H1 (cell line): Measurements from ENCODE around the gene ARHGAP15. TPM values are rescaled to one million over a fixed set of nuclear protein-coding genes. Genes with fewer than 3 reads are reported as not detected.

Experiments used
- CTCF ChIA-PET: fragments of 300-600 bp; sonication (Branson Sonifier 250); formaldehyde crosslinking; loops from one replicate; lab custom pipeline; 2021; ENCODE audit not compliant: partially characterized antibody; lab: Charles Lee
- POLR2A ChIA-PET: fragments of 300-600 bp; sonication (Branson Sonifier 250); formaldehyde crosslinking; loops from one replicate; lab custom pipeline; 2021; ENCODE audit warnings: inconsistent platforms; ENCODE audit not compliant: partially characterized antibody; lab: Charles Lee
- DNase-seq, 2 experiments: peaks; one replicate each; pipeline versions ENCODE4 v3.0.0 to v3.0.0-alpha.2; 2010 to 2022; ENCODE audit warnings: low spot score in 2 of 2, low read depth in 1 of 2, mixed read lengths in 1 of 2
- FAIRE-seq: peaks from 2 replicates; lab custom pipeline; 2011; peaks lifted over from hg19 to GRCh38; lab: Jason Lieb, UNC
- H2AFZ ChIP-seq: 2 replicates; pipeline ENCODE4 v1.8.1; 2012; ENCODE audit warnings: low read length, inconsistent platforms
- H2AK5ac ChIP-seq: 2 replicates; pipeline ENCODE4 v1.6.1; 2013; ENCODE audit warnings: low read depth, low read length
- H2BK120ac ChIP-seq: replicated peaks from 2 replicates; pipeline ENCODE3; 2013; ENCODE audit warnings: low read depth, low read length, inconsistent platforms
- H2BK12ac ChIP-seq: 2 replicates; pipeline ENCODE4 v1.6.1; 2013; ENCODE audit warnings: low read depth, low read length
- H2BK15ac ChIP-seq: 2 replicates; pipeline ENCODE4 v1.6.1; 2013; ENCODE audit warnings: low read length
- H2BK20ac ChIP-seq: 2 replicates; pipeline ENCODE4 v1.6.1; 2013; ENCODE audit warnings: low read length
- H2BK5ac ChIP-seq: 2 replicates; pipeline ENCODE4 v1.6.1; 2013; ENCODE audit warnings: low read depth, low read length
- H3K14ac ChIP-seq: 2 replicates; pipeline ENCODE4 v1.6.1; 2013; ENCODE audit warnings: inconsistent platforms; ENCODE audit not compliant: insufficient read length
- H3K18ac ChIP-seq: 2 replicates; pipeline ENCODE4 v1.6.1; 2013; ENCODE audit warnings: low read length; ENCODE audit errors: extremely low read depth
- H3K23ac ChIP-seq: 2 replicates; pipeline ENCODE4 v1.6.1; 2013; ENCODE audit warnings: inconsistent platforms; ENCODE audit not compliant: insufficient read length
- H3K23me2 ChIP-seq: 2 replicates; pipeline ENCODE4 v1.6.1; 2013; ENCODE audit warnings: low read depth, low read length
- H3K27ac ChIP-seq: 2 replicates; pipeline ENCODE4 v1.6.1; 2011; ENCODE audit warnings: low read depth, low read length, inconsistent platforms
- H3K27me3 ChIP-seq, 4 experiments: replicated peaks in 1 of 4; 1 replicate in 1 of 4; 2 replicates in 3 of 4; pipeline versions ENCODE4 v1.6.1 to v1.8.1; 2011 to 2013; ENCODE audit warnings: low read length in 3 of 4, mild to moderate bottlenecking in 3 of 4, inconsistent platforms in 2 of 4, mixed read lengths in 2 of 4, moderate library complexity in 1 of 4; ENCODE audit not compliant: control insufficient read depth in 3 of 4, insufficient read depth in 3 of 4; ENCODE audit errors: extremely low read depth in 1 of 4
- H3K36me3 ChIP-seq, 4 experiments: 2 replicates each; pipeline versions ENCODE4 v1.6.1 to v1.8.1; 2011 to 2013; ENCODE audit warnings: mild to moderate bottlenecking in 4 of 4, low read length in 3 of 4, moderate library complexity in 2 of 4, control low read depth in 1 of 4, inconsistent platforms in 1 of 4; ENCODE audit not compliant: insufficient read depth in 4 of 4, control insufficient read depth in 2 of 4
- H3K4ac ChIP-seq: replicated peaks from 2 replicates; pipeline ENCODE3; 2013; ENCODE audit warnings: low read length, low read depth, mixed read lengths, inconsistent platforms; ENCODE audit not compliant: insufficient read length
- H3K4me1 ChIP-seq, 4 experiments: replicated peaks in 1 of 4; 1 replicate in 1 of 4; 2 replicates in 3 of 4; pipeline versions ENCODE4 v1.6.1 to v1.8.1; 2011 to 2013; ENCODE audit warnings: low read length in 3 of 4, inconsistent platforms in 2 of 4, mixed read lengths in 1 of 4; ENCODE audit not compliant: insufficient read depth in 4 of 4, control insufficient read depth in 3 of 4
- H3K4me2 ChIP-seq, 2 experiments: 2 replicates each; pipeline versions ENCODE4 v1.6.1 to v1.8.1; 2011 to 2013; ENCODE audit warnings: low read depth in 2 of 2, low read length in 2 of 2, control low read depth in 1 of 2, inconsistent platforms in 1 of 2, mild to moderate bottlenecking in 1 of 2; ENCODE audit not compliant: insufficient read depth in 1 of 2
- H3K4me3 ChIP-seq, 4 experiments: fragments of 200-600, 300-600 bp in 1 of 4; sonication (generic), shearing (Covaris generic), sonication (Bioruptor Twin) in 1 of 4; 2 replicates each; pipeline versions ENCODE4 v1.5.1 to v1.8.1; 2011 to 2016; ENCODE audit warnings: low read length in 4 of 4, low read depth in 3 of 4, control low read depth in 2 of 4, inconsistent platforms in 2 of 4, mild to moderate bottlenecking in 2 of 4, mixed read lengths in 1 of 4, moderate library complexity in 1 of 4; ENCODE audit not compliant: insufficient read depth in 2 of 4; ENCODE audit errors: extremely low read depth in 1 of 4
- H3K56ac ChIP-seq: replicated peaks from 2 replicates; pipeline ENCODE3; 2013; ENCODE audit warnings: low read depth, mild to moderate bottlenecking, mixed read lengths, low read length, inconsistent platforms; ENCODE audit not compliant: insufficient read length
- H3K79me1 ChIP-seq: 2 replicates; pipeline ENCODE4 v1.6.1; 2013; ENCODE audit warnings: low read depth, low read length, control low read depth
- H3K79me2 ChIP-seq, 2 experiments: 2 replicates each; pipeline versions ENCODE4 v1.6.1 to v1.8.1; 2012 to 2013; ENCODE audit warnings: low read length in 2 of 2, mild to moderate bottlenecking in 2 of 2, inconsistent platforms in 1 of 2; ENCODE audit not compliant: insufficient read depth in 2 of 2, control insufficient read depth in 1 of 2
- H3K9ac ChIP-seq, 4 experiments: replicated peaks in 1 of 4; 1 replicate in 1 of 4; 2 replicates in 3 of 4; pipeline versions ENCODE4 v1.6.1 to v1.8.1; 2011 to 2013; ENCODE audit warnings: low read depth in 3 of 4, low read length in 3 of 4, control low read depth in 2 of 4, mild to moderate bottlenecking in 2 of 4, moderate library complexity in 2 of 4, inconsistent platforms in 1 of 4; ENCODE audit errors: extremely low read depth in 1 of 4
- H3K9me3 ChIP-seq, 2 experiments: 2 replicates each; pipeline versions ENCODE4 v1.6.1 to v1.8.1; 2012 to 2013; ENCODE audit warnings: mild to moderate bottlenecking in 2 of 2, moderate library complexity in 2 of 2, control low read depth in 1 of 2, inconsistent platforms in 1 of 2, low read depth in 1 of 2, low read length in 1 of 2, mixed read lengths in 1 of 2; ENCODE audit not compliant: insufficient read depth in 2 of 2
- H4K20me1 ChIP-seq, 2 experiments: replicated peaks in 1 of 2; 2 replicates each; pipeline versions ENCODE3 to v1.8.1; 2011 to 2013; ENCODE audit warnings: inconsistent platforms in 2 of 2, low read length in 2 of 2, mild to moderate bottlenecking in 1 of 2; ENCODE audit not compliant: insufficient read depth in 2 of 2, control insufficient read depth in 1 of 2
- H4K5ac ChIP-seq: 2 replicates; pipeline ENCODE4 v1.6.1; 2013; ENCODE audit warnings: low read length, low read depth, mixed read lengths, inconsistent platforms; ENCODE audit not compliant: insufficient read length
- H4K8ac ChIP-seq: 2 replicates; pipeline ENCODE4 v1.8.0; 2013; ENCODE audit warnings: mild to moderate bottlenecking, moderate library complexity, low read length, inconsistent platforms; ENCODE audit not compliant: insufficient read depth; ENCODE audit errors: extremely low read depth
- H4K91ac ChIP-seq: replicated peaks from 2 replicates; pipeline ENCODE3; 2013; ENCODE audit warnings: low read length, mixed read lengths, inconsistent platforms; ENCODE audit not compliant: insufficient read length
- BCL11A ChIP-seq, 2 experiments: IDR thresholded peaks; one replicate each; pipeline ENCODE4 v1.6.1; 2011; ENCODE audit warnings: low read depth in 2 of 2, low read length in 2 of 2, mild to moderate bottlenecking in 2 of 2
- CHD1 ChIP-seq: IDR thresholded peaks from 2 replicates; pipeline ENCODE4 v1.6.1; 2012; ENCODE audit warnings: low read depth, low read length, improper control_type of control experiment
- CREB1 ChIP-seq: IDR thresholded peaks from 2 replicates; pipeline ENCODE4 v1.6.1; 2012; ENCODE audit warnings: inconsistent platforms
- POLR2AphosphoS5 ChIP-seq: IDR thresholded peaks from 2 replicates; pipeline ENCODE4 v1.6.1; 2011; ENCODE audit warnings: low read depth, low read length
- RFX5 ChIP-seq: IDR thresholded peaks from 2 replicates; pipeline ENCODE4 v1.6.1; 2011; ENCODE audit warnings: low read depth, low read length, improper control_type of control experiment, borderline replicate concordance
- YY1 ChIP-seq: IDR thresholded peaks from 2 replicates; pipeline ENCODE4 v1.6.1; 2011; ENCODE audit warnings: low read depth, mild to moderate bottlenecking, low read length
- WGBS, 2 experiments: shearing (Covaris generic) in 1 of 2; methylation state at CpG; one replicate each; pipeline versions ENCODE4 v1.1.6 to v1.1.7; 2013 to 2015; ENCODE audit warnings: low lambda C conversion rate in 2 of 2, mixed read lengths in 2 of 2, inconsistent platforms in 1 of 2, low coverage in 1 of 2, missing lambda C conversion rate in 1 of 2; ENCODE audit not compliant: insufficient replicate concordance in 2 of 2, insufficient coverage in 1 of 2, insufficient read length in 1 of 2; ENCODE audit errors: extremely low coverage in 1 of 2, missing lambda C conversion rate in 1 of 2; 5-methylcytosine and 5-hydroxymethylcytosine counted together
- polyA plus RNA-seq, 7 experiments: library from polyadenylated mRNA; depleted of rRNA in 3 of 7; stranded (reverse) in 5 of 7; unstranded in 2 of 7; fragments of >200 nt in 5 of 7; fragments of 200-250 nt in 2 of 7; gene quantifications; 1 replicate in 5 of 7; 2 replicates in 1 of 7; 4 replicates in 1 of 7; pipeline versions ENCODE4 v1.2.1 to v1.2.3, GENCODE V29; 2011 to 2013; ENCODE audit warnings: missing spikeins in 2 of 7, mixed read lengths in 2 of 7
- total RNA-seq: library from RNA; stranded (reverse); fragmentation: NEBNext Ultra II Directional; extraction: Animal tissue kit (Norgen Biotek cat#: 25700); gene quantifications from 2 replicates; pipeline ENCODE4 v1.2.1, GENCODE V29; 2021

Gene ARHGAP15
- total and polyA plus RNA-seq, 2 of the 8 experiments (the other 6 are each of a cell fraction or from before 2014, with no cell fraction given), result not detected

- Histone ChIP-seq H4K8ac (no peak overlapping the region), H3K27me3 (no peaks in the 10 kb centered on the region), H3K79me1 (no peaks in the 10 kb centered on the region), H4K20me1 (no peaks in the 10 kb centered on the region), H3K18ac (no peak overlapping the region), H4K5ac (no peak overlapping the region), H2AFZ (no peak overlapping the region), H3K79me2 (no peaks in the 10 kb centered on the region), H3K9me3 (no peaks in the 10 kb centered on the region; a peak in 1 of 4 replicates), H3K4me1 (no peaks in the 10 kb centered on the region), H3K23ac (no peak overlapping the region), H3K4me3 (no peak overlapping the region), H4K91ac (no peak overlapping the region), H3K9ac (no peak overlapping the region), H2BK12ac (no peak overlapping the region), H3K4ac (no peak overlapping the region), H3K23me2 (no peaks in the 10 kb centered on the region), H3K27ac (no peak overlapping the region), H2BK120ac (no peak overlapping the region), H2BK20ac (no peak overlapping the region), H3K56ac (no peak overlapping the region), H2BK5ac (no peak overlapping the region), H3K14ac (no peak overlapping the region), H3K36me3 (no peaks in the 10 kb centered on the region), H2AK5ac (no peak overlapping the region), H3K4me2 (no peak overlapping the region), H2BK15ac (no peak overlapping the region)
- no peak for DNase-seq
- WGBS, 2 experiments, result 95% methylated on average over 4 of the region's 4 CpGs; no CpG with 5 or more reads in 1 of the 2 experiments
- no peak for FAIRE-seq
- POLR2A ChIA-PET, result no interaction called here
- CTCF ChIA-PET, result no interaction called here
- TF ChIP-seq CHD1 (no peak), RFX5 (no peak), BCL11A (IDR thresholded peaks at IDR 0.05; ENCODE audit: low read depth in 2 of 2, low read length in 2 of 2) (no peak), POLR2AphosphoS5 (no peak), YY1 (no peak), CREB1 (no peak)
Observed at GRCh38 chr2:143088388-143088787, 40.8 kb upstream of the ARHGAP15 start.
